Stimulated activated CD8-positive, alpha-beta memory T cell treated with anti-CD3 and anti-CD28 coated beads, Interleukin-15, amount 100 ng/mL, for 48 hours (primary cell): Measurements from ENCODE around the gene AMMECR1L.
"Not testable (repeated sequence)": the region's sequence is repeated elsewhere in the genome, so short reads cannot be mapped to it uniquely, and the experiment has no call there.

ENCODE experiments used
- DNase-seq, 2 donors: peaks; one replicate each; pipeline ENCODE4 v3.0.0-alpha.2; 2020; ENCODE audit warnings: low read depth in 2 of 2

AMMECR1L gene

DNA sequence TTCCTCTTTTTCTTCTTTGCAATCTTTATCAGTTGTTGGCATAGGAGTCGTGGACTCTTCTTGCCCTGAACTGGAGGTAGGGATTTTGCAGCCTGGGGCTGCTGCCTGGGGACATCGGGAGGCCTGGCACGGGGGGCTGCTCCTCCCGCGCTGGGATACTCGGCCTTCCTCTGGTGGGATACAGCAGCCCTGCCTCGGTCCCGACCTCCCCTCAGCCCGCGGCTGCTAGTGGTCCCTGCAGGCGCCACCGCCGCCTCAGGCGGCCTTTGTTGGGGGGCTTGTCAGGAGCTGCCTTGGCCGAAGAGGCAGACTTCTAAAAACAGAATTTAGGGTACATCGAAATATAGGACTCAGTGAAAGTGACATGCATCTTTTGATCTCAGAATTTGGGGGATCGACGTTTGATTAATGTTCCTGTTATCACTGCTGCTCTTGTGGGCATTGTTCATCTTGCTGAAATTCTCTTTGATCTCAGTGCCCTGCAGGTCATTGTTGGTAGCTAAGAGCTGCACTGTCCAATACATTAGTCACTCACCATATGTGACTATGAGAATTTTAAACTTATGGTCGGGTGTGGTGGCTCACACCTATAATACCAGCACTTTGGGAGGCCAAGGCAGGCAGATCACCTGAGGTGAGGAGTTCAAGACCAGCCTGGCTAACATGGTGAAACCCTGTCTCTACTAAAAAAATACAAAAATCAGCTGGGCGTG lies 44.1 kb downstream of the AMMECR1L start:
- no peak for DNase-seq

DNA sequence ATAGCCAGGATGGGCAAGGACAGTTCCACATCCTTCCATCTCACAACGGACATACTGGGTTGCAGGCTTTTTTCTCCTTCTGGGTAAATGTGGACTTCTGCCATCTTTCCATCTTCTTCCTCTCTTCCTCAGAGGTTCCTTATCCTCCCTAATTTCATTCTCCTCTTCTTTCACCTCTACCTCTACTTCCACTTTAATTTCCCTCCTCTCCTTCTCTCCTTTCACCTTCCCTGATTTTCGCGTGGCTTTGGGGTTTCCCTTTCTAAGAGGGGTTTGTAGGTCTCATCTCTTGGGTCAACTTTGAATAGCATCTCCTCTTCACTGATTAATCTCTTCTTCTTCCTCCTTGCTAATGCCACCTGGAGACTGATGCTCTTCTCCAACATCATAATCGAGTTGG lies 44.9 kb downstream of the AMMECR1L start:
- DNase-seq, result no peak

- DNase-seq, result no peak
These were observed 50.8 kb downstream of the AMMECR1L start for GRCh38 chr2:127834951-127835350.

DNA sequence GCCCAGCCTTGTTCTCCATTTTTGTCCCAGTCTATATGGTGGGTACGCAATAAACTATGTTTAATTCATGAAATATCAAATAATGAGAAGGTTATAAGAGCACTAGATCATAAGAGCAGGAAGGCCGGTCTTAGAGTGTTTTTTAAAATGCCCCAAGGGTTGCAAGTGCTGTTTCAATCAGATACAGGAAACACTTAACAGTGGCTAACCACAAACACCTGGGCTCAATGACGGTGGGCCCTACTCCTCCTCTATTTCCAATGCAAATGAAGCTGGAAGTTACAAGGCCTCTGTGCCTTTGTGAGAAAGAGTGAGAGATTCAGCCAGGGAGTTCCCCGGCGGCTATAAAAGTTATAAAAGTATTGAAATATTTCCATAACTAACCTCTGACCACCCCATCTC lies 55.9 kb downstream of the AMMECR1L start:
- DNase-seq, result peak; percentile 57 to 67

- DNase-seq, result not testable (repeated sequence)
These were observed 59.0 kb downstream of the AMMECR1L start for GRCh38 chr2:127826708-127827107.

DNA sequence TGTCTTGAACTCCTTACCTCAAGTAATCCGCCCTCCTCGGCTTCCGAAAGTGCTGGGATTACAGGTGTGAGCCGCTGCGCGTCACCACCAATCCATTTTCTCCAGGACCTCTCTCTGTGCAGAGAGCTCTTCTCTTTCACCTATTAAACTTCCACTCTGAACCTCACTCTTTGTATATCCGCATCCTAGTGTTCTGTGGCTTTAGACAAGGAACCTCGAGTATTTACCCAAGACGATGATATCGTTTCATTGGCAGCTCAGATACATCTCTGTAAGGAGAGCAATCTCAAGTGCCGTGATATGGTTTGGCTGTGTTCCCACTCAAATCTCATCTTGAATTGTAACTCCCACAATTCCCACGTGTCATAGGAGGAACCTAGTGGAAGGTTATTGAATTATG lies 59.7 kb downstream of the AMMECR1L start:
- DNase-seq, result no peak

DNA sequence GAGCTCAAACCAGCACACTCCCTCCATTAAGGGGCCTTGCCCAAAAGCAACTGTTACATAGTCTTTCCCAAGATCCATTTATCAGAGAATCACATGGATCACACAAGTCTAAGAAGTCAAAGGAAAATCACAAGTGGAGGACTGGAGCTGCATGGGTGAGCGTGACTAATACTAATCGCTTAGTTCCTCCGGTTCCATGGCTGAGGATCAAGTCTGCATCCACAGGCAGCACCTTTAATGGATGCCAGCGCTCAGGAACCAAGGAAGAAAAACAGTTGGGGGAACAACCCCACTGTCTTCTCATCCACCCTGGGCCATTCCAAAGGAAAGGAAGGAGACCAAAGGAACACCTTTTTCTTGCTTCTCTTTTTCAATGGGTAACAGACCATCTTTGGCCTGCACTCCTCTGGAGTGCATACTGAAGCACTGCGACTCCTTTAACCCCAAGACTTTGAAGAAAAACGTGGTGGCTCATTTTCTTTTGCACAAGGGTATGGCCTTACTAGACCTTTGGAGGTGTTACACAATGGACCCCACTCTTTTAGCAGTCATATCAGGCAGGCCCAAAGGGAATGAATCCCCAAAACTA lies 65.6 kb downstream of the AMMECR1L start:
- no peak for DNase-seq

DNA sequence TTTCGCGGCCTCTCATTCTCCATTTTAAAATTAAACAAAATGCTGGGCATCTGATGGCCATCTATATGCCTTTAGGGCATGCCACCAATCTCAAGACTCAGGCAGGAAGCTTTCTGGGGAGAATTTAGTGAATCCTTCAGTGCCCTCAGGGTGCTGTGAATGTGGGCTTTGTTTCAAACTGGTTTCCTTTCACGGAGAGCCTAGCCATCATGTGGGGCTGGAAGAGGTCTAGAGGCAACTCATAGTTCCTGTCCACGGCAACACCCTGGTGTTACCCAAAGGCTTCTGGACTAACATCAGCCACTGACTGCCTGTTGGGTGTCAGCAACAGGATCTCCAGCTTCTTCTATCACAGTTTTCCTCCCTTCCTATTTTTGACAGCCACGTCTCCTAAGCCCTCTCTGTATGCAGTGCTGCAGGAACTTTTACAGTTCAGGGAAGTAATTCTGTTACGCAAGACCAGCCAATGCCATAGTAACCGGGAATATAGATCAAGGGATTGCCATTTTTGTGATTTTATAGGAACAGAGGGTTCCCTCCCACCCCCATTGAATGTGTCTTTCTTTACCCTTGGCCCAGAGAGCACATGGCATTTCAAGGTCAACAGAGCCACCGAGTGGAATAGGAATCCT lies 66.8 kb downstream of the AMMECR1L start:
- no peak for DNase-seq

GRCh38 chr2:127818241-127818640 lies 67.5 kb downstream of the AMMECR1L start:
- DNase-seq, result no peak

GRCh38 chr2:127814677-127815076 lies 71.1 kb downstream of the AMMECR1L start:
- DNase-seq, result no peak

- not testable (repeated sequence) for DNase-seq
These were observed 73.3 kb downstream of the AMMECR1L start for GRCh38 chr2:127812441-127812840.
